Adrenal gland (tissue), 12 donors: Measurements from ENCODE around the gene GTF2A1L. TPM values are rescaled to one million over a fixed set of nuclear protein-coding genes. Genes with fewer than 3 reads are reported as not detected.

ENCODE experiments used
- DNase-seq, 7 donors: peaks; one replicate each; pipeline ENCODE4 v3.0.0-alpha.2; 2019 to 2020
- H3K27ac ChIP-seq, 5 donors: fragments of 200-600 bp; sonication (generic) in 4 of 5; 1 replicate in 3 of 5; 2 replicates in 2 of 5; pipeline versions ENCODE4 v1.5.1 to v1.8.0; 2016 to 2020; ENCODE audit warnings: mild to moderate bottlenecking in 1 of 5
- H3K27me3 ChIP-seq: fragments of 200-600 bp; 2 replicates; pipeline ENCODE4 v1.8.0; 2021
- H3K36me3 ChIP-seq, 2 donors: fragments of 200-600 bp; replicated peaks in 1 of 2; 1 replicate in 1 of 2; 2 replicates in 1 of 2; pipeline versions ENCODE4 v1.5.1 to v1.8.0; 2018 to 2022
- H3K4me1 ChIP-seq, 2 donors: fragments of 200-600 bp; replicated peaks in 1 of 2; 1 replicate in 1 of 2; 2 replicates in 1 of 2; pipeline versions ENCODE4 v1.5.1 to v1.8.0; 2018 to 2021
- H3K4me3 ChIP-seq, 4 donors: fragments of 200-600 bp; sonication (generic) in 3 of 4; one replicate each; pipeline ENCODE4 v1.5.1; 2016 to 2018
- H3K9me3 ChIP-seq, 3 donors: fragments of 200-600 bp; sonication (generic) in 1 of 3; replicated peaks in 1 of 3; 1 replicate in 2 of 3; 2 replicates in 1 of 3; pipeline versions ENCODE4 v1.5.1 to v1.8.0; 2016 to 2021
- CTCF ChIP-seq, 6 experiments: fragments of 450-650 bp in 4 of 6; fragments of 200-600 bp in 2 of 6; sonication (generic) in 1 of 6; IDR thresholded peaks; 1 replicate in 5 of 6; 2 replicates in 1 of 6; pipeline versions ENCODE4 v1.5.1 to v1.8.0; 2016 to 2021; ENCODE audit warnings: antibody characterized with exemption in 6 of 6, mild to moderate bottlenecking in 2 of 6, moderate library complexity in 1 of 6
- POLR2A ChIP-seq, 2 donors: fragments of 450-650 bp; IDR thresholded peaks; one replicate each; pipeline ENCODE4 v1.6.1; 2017; ENCODE audit warnings: antibody characterized with exemption in 2 of 2, mild to moderate bottlenecking in 2 of 2, moderate library complexity in 1 of 2
- WGBS, 4 donors: extraction: QIAGEN DNeasy Blood & Tissue Kit in 2 of 4; methylation state at CpG; one replicate each; pipeline versions ENCODE4 v1.1.5 to v1.1.7; 2013 to 2017; 5-methylcytosine and 5-hydroxymethylcytosine counted together
- intact Hi-C, 2 donors: fragments of 100-400 bp; cut with DNase I; formaldehyde crosslinking; loops; one replicate each; pipeline versions ENCODE4 v1.14.1 to v1.15.0; 2022 to 2023
- polyA plus RNA-seq, 3 donors: library from polyadenylated mRNA; stranded (reverse); fragments of 200-250 nt in 2 of 3; fragments of 350-450 nt in 1 of 3; fragmentation: Illumina TruSeq in 1 of 3; extraction: RNeasy Lipid Tissue Mini Kit (QIAGEN cat#74804) in 1 of 3; gene quantifications; one replicate each; pipeline ENCODE4 v1.2.3, GENCODE V29; 2013 to 2014
- total RNA-seq, 9 donors: library from RNA; depleted of rRNA in 4 of 9; stranded (reverse); fragments of >200 nt in 4 of 9; fragments of 120-200 nt in 1 of 9; fragmentation: NEBNext Ultra II Directional in 1 of 9; extraction: Animal tissue kit (Norgen Biotek cat#: 25700) in 1 of 9; gene quantifications; one replicate each; pipeline versions ENCODE4 v1.1.0 to v1.2.4, GENCODE V29; 2013 to 2023
- donor health status: healthy with polysubstance abuse.
- donor health status: Bipolar disorder and iron deficiency.
- donor health status: DM: yes; HTN: yes; CAD: no.
- donor health status: DM: no; HTN: no; CAD: no.
- donor health status: DM: no; HTN: no; CAD: no.
- donor health status: DM: yes; HTN: yes; CAD: no.

The GTF2A1L gene
- total and polyA plus RNA-seq, 12 donors = 0.11 to 3.3 (median 0.84) TPM; not detected in 6

GRCh38 chr2:48714245-48714644 lies 96.6 kb downstream of the GTF2A1L start:
- no peak for TF ChIP-seq CTCF (IDR thresholded peaks at IDR 0.05)
- no peak for TF ChIP-seq POLR2A (IDR thresholded peaks at IDR 0.05)
- Histone ChIP-seq H3K27ac (no peak overlapping the region), H3K4me1 (no peaks in the 10 kb centered on the region), H3K4me3 (no peak overlapping the region), H3K9me3 (no peaks in the 10 kb centered on the region), H3K36me3 (no peaks in the 10 kb centered on the region), H3K27me3 (no peaks in the 10 kb centered on the region)
- WGBS, 4 donors = 43 to 51% (median 48%) methylated on average over 2 of the region's 2 CpGs
- DNase-seq = no peak
- intact Hi-C loops = no loop called here

GRCh38 chr2:48715042-48715899 lies 97.6 kb downstream of the GTF2A1L start:
- intact Hi-C loops = no loop called here
- H3K27ac ChIP-seq = no peak overlapping the region
- H3K27me3 ChIP-seq = no peaks in the 10 kb centered on the region
- no peaks in the 10 kb centered on the region for H3K36me3 ChIP-seq
- H3K4me3 ChIP-seq = no peak overlapping the region
- H3K4me1 ChIP-seq = no peaks in the 10 kb centered on the region
- peak in 6 of 7 donors; percentile 14 to 49 (median 20) for DNase-seq
- H3K9me3 ChIP-seq = no peaks in the 10 kb centered on the region
- WGBS, 4 donors = 71 to 83% (median 72%) methylated on average over 7 of the region's 7 CpGs
- TF ChIP-seq CTCF (IDR thresholded peaks at IDR 0.05) = no peak
- TF ChIP-seq POLR2A (IDR thresholded peaks at IDR 0.05) = no peak

GRCh38 chr2:48715956-48716355 lies 98.3 kb downstream of the GTF2A1L start:
- Histone ChIP-seq H3K27me3 (no peaks in the 10 kb centered on the region), H3K36me3 (no peaks in the 10 kb centered on the region), H3K4me3 (no peak overlapping the region), H3K27ac (no peak overlapping the region), H3K9me3 (no peaks in the 10 kb centered on the region), H3K4me1 (no peaks in the 10 kb centered on the region)
- DNase-seq = no peak
- intact Hi-C loops = no loop called here
- TF ChIP-seq POLR2A (IDR thresholded peaks at IDR 0.05) = no peak
- no peak for TF ChIP-seq CTCF (IDR thresholded peaks at IDR 0.05)
- WGBS, 4 donors = 73 to 92% (median 82%) methylated on average over 1 of the region's 1 CpG

GRCh38 chr2:48717846-48718245 lies 100.2 kb downstream of the GTF2A1L start:
- TF ChIP-seq CTCF (IDR thresholded peaks at IDR 0.05) (no peak), POLR2A (IDR thresholded peaks at IDR 0.05) (no peak)
- no peaks in the 10 kb centered on the region for H3K27me3 ChIP-seq
- H3K4me3 ChIP-seq = no peak overlapping the region
- DNase-seq = no peak
- no peaks in the 10 kb centered on the region for H3K9me3 ChIP-seq
- no peak overlapping the region for H3K27ac ChIP-seq
- 58 to 67% (median 63%) methylated on average over 3 of the region's 3 CpGs for WGBS, 4 donors
- no peaks in the 10 kb centered on the region for H3K4me1 ChIP-seq
- intact Hi-C loops = no loop called here
- no peaks in the 10 kb centered on the region for H3K36me3 ChIP-seq
